ENCODE results near the gene IGIP.

- TF ChIP-seq SUZ12 (IDR thresholded peaks at IDR 0.05; ENCODE audit: extremely low read depth, insufficient read depth, insufficient read length) (no peak), ZNF274 (IDR thresholded peaks at IDR 0.05; ENCODE audit: low read depth, low read length) (no peak), YY1 (IDR thresholded peaks at IDR 0.05; ENCODE audit: insufficient read depth, insufficient read length) (no peak)
These were observed 32.6 kb upstream of the IGIP start for GRCh38 chr5:140093179-140093578.

Data from NT2/D1 (cell line).